Stimulated activated CD4-positive, alpha-beta T cell treated with anti-CD3 and anti-CD28 coated beads, Interleukin-1b, Interleukin-23, amount 100 ng/mL, for 1 hour (primary cell): ENCODE measurements around the gene WSCD2.

ENCODE experiments used
- DNase-seq, 2 donors: peaks; one replicate each; pipeline ENCODE4 v3.0.0-alpha.2; 2020; ENCODE audit warnings: low read depth in 2 of 2

Gene WSCD2

DNA sequence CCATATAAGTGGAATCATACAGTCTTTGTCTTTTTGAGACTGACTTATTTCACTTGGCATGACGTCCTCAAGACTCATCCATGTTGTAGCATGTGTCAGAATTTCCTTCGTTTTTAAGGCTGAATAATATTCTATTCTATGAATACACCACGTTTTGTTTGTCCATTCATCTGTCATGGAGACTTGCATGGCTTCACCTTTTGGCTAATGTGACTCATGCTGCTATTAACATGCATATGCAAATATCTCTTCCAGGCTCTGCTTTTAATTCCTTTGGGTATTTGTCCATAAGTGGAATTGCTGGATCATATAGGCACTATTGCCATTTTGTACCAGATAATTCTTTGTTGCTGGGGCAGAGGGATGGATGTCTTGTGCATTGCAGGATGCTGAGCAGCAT is 19.6 kb upstream of the WSCD2 start:
- no peak for DNase-seq

DNA sequence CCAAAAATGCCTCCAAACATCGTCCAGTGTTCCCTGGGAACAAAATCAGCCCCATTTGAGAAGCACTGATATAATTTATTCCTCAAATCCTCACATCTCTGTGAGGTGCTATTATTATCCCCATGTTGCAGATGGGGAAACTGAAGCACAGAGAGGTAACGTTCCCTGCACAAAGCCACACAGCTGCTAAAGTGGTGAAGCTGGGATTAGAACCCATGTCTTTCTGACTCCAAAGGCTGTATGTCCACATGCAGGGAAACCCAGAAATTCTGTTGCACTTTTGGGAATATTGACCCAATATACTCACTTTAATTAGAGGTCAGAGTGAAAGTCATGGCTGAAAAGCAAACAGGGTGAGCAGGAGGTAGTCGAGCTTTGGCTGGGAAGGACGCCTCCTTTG is 19.1 kb upstream of the WSCD2 start:
- no peak for DNase-seq

DNA sequence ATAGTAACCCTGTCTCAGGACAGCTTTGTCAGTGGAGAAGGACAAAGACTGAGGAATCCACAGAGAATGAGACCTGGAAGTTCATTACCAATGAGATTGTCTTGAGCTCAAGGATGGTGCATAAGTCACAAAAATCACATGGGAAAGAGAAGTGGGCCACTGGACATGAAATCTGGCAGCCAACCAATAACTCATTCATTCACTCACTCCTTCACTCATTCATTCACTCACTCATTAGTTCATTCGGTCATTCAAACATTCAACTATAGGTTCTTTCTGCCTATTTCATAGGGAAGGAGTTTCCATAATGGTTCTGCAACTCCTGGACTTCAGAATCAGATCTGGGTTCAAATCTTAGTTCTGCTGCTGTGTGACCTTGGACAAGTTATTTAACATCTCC is 18.2 kb upstream of the WSCD2 start:
- DNase-seq, result no peak

DNA sequence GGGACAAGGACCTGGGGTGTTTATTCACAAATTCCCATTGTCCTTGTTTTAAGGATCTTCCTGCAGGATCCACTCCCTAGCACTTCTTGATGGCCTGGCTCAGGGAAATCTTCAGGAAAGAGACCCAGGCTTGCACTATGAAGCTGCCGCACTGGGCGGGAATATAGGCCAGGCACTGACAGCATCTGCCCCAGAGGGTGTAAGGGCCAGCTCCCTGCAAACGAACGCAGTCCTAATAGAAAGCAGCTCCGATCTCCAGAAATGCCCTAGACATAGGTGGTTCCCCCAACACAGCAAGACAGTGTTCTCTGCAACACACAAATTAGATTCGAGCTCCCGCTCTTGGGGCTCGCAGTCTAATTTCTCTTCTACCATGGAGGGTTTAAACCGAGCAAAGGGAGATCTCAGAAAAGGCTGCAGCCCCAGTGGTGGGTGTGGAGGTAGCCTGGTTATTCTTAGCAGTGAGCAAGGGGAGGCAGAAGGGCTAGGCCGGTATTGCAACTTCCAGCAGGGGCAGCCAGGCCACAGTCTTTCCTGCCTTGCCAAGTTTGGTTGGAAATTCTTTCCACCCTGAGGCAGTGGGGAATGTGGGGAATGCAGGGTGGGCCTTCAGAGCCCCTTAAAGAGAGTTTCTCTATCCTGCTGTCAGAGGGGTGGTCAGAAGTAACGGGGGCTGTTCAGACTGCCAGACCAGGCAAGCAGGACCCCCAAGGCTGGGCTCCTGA is 16.1 kb upstream of the WSCD2 start:
- no peak for DNase-seq

DNA sequence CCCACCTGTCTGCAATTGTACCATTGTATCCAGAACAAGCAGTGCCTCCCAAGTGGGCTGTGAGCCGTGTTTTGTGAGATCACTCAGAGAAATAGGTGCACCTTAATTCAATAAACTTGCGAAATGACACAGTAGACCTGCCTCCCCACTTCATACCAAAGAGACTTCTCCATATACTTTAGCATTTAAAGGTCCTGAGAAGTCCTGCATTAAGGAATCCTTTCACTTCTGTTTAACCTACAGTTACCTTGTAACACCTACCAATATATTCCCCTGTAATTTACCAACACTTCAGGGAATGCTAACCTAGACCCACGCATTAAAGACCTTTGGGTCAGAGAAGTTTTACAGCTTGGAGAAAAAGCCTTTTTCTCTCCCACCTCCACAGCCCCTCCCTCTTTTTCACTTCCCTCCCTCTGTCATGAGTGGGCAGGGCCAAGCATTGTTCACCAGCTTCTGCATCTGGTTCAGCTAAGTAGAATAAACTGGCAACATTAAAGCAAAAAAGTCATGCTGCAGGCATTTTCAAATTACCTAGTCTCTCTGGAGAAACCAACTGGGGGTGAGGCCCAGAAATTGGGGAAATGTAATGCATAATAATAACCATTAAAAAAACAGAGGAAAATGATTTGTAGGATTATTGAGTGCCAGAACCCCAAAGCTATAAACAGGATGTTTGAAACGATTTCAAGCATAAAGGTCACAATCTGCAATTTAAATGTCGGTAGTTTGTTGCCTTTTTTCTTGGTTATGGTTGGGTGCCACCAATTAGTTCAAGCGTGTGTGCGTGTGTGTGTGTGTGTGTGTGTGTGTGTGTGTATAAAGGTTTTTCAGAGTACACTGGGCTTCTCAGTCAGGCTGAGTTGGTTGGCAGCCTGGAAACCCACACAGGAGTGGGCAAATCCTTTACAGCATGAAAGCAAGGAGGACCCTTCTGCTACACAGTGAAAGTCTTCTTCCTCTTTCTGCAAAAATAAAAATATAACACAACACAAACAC is 13.7 kb upstream of the WSCD2 start:
- no peak for DNase-seq

DNA sequence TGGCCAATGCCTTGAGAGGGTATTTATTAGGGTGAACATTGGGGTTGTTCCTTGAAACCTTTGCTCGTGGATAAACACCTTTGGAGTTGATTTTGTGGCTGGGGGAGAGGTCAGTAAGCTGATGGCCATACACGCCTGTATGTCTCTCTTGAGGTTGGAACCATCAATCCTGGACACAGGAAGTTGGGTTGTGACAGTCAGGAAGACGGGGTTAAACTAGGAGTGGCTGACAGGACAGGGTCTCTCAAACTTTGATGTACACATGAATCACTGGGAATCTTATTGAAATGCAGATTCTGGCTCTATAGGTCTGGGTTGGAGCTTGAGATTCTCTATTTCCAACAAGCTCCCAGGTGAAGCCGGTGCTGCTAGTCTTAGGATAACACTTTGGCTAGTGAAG is 12.8 kb upstream of the WSCD2 start:
- DNase-seq, result no peak

DNA sequence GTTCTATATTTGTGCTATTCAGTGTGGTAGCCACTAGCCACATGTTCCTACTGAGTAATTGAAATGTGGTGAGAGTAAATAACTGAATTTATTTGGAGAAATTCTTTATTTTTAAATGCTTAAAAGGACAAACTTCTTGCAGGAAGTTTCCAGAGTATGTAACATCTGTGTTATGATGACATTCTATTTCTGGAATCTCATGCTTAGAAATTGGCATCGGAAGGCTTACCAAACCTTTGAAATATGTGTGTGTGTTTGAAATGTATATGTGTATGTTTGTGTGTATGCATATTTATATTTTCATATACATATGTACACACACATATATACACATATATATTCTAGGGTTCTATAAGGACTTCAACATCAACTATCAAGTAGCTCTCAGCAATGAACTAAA is 12.4 kb upstream of the WSCD2 start:
- DNase-seq, result no peak

DNA sequence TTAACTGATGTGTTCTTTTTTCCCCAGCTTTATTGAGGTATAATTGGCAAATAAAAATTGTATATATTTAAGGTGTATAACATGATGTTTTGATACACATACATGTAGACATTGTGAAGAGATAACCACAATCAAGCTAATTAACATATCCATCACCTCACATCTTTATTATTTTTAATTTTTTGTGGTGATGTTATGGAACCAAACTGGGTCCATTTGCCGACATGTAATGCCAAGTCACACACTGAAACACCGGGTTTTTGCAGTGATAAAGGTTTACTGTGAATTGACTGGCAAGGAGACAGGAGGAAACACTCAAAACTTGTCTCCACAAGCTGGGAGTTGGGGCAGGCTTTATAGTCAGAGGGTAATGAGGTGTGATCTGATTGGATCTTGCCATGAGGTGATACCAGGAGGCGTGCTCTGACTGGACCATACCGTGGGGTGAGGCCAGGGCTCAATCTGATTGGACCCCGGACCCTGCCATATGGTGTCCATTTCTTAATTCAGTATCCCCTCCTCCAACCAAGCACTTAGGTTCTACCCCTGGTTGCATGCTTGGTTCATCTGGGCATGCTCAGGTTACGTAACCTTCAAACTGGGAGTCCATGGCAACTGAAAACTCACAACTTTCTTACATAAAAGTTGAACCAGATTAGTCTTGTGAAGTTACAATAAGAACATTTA is 11.8 kb upstream of the WSCD2 start:
- DNase-seq, result no peak

DNA sequence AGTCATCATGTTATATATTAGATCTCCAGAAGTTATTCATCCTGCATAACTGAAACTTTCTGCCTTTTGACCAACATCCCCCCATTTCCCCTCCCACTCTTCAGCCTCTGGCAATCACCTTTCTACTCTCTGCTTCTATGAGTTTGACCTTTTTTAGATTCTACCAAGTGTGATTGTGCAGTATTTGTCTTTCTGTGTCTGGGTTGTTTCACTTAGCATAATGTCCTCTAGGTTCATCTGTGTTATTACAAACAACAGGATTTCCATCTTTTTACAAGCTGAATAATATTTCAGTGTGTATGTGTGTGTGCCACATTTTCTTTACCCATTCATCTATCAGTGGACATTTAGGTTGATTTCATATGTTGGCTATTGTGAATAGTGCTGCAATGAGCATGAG is 11.2 kb upstream of the WSCD2 start:
- no peak for DNase-seq

DNA sequence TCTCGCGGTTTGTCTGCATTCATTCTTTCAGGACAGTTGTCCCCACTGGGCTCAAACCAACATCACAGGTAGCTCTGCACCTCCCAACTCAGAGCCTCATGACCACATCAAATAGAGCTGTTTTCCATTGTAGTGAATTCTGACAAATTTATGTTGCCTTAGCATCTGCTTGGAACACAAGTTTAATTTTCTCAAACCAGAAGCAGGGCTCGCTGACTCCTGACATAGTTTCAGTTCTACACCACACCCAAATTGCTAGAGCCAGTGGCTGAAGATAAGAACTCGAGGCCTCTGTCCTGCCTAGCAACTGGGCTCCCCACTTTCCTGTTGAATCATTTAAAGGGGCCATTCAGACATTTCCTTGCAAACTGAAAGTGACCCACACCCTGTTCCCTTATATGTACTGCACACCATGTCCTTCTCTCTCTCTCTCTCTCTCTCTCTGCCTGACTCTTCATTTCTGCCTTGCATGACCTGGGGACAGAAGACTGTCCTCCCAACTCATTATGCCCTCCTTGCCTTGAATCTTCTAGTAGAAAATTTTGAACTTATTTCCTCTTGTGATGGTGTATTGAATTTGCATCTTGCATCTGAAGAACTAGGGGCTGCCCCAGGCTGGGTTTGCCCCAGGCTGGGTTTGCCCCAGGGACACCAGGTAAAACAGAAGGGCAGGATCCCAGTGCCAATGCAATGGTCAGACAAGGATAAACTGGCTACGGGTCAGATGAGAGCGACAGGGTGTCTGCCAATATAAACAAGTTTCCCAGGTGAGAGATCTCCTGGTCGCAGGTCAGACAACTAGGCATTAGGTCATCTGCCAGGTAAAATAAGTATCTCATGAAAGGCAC is 9.7 kb upstream of the WSCD2 start:
- DNase-seq, result no peak

DNA sequence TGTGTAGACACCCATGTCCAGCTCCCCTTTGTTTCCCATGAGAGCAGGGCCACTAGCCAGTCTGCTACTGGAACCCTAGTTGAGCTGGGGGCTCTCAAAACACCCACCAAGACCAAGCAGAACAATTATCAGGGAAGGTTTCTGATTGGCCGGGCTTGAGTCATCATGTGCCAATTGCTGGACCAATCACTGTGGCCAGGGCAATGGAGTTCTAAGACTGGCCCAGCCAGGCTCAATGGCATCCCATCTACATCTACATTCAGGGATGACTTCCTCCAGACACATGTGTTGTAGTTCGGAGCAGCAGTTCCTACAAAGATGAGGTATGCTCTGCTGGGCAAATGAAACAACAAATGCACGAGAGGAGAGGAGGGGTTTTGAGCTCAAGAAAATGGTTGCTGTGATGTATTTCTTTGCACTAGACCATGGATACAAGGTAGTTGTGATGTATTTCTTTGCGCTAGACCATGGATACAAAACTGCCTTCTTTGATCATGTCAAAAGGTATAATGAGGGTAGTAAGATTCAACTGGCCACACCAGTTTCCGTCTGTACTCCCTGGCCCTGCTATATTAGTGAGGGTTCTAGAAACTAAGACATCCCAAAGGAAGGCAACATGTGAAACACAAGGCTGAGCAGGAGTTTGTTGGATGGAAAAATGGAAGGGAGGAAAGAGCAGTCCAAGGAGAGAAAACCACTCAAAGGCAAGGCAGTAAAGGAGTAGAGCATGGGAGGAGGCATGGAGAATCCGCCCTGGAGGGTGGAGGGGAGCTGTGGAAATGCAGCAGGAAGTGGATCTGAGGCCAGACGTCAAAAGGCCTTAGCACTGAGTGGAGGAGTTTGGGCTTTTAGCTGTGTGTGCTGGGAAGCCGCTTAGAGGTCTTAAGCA is 8.9 kb upstream of the WSCD2 start:
- DNase-seq, result no peak

DNA sequence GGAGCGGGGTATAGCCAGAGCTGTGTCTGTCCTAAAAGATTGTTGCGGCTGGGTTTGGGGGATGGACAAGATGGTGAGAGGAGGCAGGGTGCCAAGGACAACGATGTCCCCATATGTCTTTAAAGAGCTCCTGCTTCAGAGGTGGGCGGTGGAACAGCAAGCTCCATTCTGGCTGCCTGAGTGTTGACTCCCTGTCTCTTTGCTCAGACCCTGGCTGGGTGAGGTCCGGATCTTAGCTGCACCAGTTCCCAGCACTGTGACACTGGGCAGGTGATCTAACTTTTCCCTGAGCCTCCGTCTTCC is 8.3 kb upstream of the WSCD2 start:
- DNase-seq, result no peak

DNA sequence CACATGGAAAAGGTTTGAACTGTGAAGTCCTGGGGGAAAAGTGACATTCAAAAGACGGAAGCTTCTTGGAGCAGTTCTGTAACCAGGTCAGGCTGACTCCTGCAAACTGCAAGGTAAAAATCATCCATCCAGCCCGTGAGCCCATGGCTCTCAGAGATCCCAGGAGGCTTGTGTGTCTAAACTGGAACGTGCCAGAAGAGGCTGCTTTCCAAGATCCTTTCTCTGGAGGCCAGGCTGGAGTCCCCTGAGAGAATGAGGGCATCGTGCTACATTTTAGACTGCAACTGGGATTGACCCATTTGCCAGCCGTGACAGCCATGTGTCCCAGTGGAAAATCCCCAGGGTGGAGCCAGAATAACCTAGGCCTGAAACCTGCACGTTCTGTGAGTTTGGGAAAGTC is 7.8 kb upstream of the WSCD2 start:
- DNase-seq, result no peak

DNA sequence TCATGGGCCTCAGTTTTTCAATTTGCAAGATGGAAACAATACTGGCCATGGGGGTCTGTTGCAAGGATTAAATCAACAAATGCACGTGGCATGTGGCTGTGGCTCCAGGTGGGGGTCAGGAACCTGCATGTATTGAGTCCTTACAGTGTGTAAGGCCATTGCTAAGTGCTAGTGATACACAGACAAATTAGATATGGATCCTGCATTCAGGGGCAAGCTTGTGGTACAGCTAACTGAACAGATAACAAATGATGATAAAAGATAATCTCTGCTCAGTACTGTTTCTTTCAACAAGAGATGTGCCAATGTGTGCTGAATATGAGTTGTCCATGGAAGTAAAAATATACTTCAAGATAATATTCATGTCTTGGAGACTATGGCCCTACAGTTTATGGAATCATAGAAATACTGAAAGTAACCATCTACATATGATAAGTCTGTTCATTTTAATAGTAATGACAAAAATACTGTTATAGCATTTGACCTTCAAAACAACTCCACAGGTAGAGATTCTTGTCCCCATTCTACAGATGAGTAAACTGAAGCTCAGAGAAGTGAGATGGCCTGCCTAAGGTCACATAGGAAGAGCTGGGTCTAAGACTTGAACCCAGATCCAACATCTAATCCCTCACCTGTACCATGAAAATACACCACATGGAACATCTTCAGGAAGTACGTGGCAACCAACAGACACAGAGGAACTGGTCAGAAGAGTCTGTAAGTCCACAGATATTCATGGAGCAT is 7.2 kb upstream of the WSCD2 start:
- DNase-seq, result no peak

DNA sequence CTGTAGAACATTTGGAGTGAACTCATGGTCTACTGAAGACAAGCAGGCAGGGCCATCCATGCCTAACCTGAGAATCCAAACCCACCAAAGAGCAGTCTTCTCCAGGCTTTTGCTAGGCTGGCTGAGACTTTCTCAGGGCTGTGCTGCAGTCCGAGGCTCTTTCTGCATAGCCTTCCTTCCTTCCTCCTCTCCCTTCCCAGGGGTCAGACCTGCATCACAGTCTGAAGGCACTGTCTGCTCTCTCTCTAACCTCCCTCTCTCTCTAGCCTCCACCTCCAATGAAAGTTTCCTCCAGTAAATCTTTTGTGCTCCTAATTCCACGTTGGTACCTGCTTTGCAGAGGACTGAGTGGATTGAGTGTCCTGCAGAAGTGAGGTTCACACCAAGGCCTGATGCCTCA is 6.4 kb upstream of the WSCD2 start:
- no peak for DNase-seq

DNA sequence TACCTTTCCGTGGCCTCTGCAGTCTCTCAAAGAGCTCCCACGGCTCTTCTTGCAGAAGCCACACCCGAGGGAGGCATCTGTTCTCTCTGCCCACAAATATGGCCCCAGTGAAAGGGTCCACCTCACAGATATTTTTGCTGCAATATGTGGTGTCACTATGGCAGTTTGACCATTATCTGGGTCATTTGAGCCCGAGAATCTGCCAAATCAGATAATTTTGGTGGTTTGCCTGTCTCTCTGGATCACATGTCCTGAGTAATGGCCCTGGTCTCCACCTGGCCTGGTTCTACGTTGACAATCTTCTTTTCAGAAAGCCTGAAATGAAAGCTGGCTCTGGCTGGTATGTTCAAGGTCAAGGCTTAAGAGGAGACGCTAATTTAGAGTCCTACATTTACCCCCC is 5.7 kb upstream of the WSCD2 start:
- no peak for DNase-seq

DNA sequence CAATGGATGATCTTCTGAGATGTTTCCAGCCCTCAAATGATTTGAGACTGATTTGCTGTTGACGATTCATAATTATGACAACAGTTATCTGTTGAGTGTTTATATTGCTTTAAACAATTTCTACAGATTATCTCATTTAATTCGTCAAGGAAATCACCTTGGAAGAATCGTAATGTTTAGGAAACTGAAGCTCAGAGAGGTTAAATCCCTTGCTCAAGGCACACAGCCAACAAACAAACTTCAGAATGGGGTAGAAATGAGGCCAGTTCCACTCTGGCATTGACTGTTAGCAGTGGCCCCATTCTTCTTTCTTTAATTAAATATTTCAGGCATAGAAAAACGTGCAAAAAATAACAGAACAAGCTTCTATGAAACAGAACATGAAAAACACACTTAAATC is 4.0 kb upstream of the WSCD2 start:
- no peak for DNase-seq

DNA sequence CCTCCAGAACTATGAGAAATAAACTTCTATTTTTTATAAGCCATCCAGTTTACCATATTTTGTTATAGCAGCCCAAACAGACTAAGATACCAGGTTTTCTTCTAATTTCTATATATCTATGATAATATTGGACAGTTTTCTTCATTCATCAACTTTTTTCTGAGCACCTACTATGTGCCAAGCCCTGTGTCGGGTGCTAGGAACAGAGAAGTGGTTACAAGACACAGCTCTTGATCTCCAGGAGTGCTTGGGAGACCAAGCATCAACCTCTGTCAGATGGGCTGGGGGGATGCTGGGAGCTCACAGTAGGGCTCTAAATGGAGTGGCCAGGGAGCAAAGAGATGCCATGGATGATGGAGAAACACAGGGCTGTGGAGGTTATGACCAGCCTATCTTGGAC is 2.9 kb upstream of the WSCD2 start:
- no peak for DNase-seq

DNA sequence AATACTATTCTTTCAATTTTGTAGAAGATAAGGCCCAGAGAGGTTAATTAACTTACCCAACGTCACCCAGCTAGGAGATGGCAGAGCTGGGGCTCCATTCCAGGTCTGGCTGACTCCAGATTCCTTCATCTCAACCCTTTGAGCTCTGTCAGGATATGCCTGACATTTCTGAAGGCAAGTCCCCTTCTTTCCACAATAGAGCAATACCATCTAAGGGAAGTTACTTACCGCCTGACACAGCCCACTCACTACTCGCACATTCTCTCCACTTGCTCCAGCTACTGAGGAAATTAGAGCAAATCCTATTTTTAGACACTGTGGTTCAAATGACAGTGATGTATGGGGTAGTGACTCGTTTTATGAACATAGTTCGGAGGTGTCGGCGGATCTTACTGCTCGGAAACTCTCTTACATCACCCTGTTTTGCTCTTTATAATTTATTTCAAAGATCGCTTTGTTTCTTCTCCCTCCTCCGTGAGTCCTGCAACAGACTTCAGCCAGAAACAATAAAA is 2.0 kb upstream of the WSCD2 start:
- no peak for DNase-seq

DNA sequence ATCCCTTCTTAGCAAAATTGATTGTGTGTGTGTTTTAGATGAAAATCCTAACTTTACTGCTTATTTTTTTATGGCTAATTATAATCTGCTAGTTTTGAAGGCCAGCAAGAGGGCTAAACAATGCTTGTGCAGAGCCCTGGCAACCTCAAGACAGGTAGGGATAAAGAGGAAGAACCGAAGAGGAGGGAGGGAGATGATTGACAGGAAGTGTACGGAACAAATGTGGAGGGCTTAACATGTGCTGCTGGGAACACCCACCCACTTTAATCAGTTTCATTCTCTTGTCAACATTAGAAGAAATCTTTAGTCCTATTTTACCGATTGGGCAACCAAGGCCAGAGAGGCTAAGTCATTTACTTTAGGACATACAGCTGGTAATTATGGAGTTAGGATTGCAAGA is 1.4 kb upstream of the WSCD2 start:
- DNase-seq, result no peak
